Tibial nerve (tissue), 3 donors: Measurements from ENCODE around the gene CCL13.

Experiments
- CTCF ChIP-seq, 5 experiments: fragments of 200-600 bp in 3 of 5; fragments of 450-650 bp in 2 of 5; sonication (generic) in 3 of 5; IDR thresholded peaks; one replicate each; pipeline ENCODE4 v1.5.1; 2016 to 2019; ENCODE audit warnings: antibody characterized with exemption in 5 of 5, mild to moderate bottlenecking in 3 of 5, moderate library complexity in 2 of 5
- POLR2A ChIP-seq, 2 donors: fragments of 450-650 bp; IDR thresholded peaks; one replicate each; pipeline ENCODE4 v1.6.1; 2017; ENCODE audit warnings: antibody characterized with exemption in 2 of 2, mild to moderate bottlenecking in 2 of 2, moderate library complexity in 2 of 2

GRCh38 chr17:34337701-34338100 lies 18.6 kb upstream of the CCL13 start:
- TF ChIP-seq CTCF (IDR thresholded peaks at IDR 0.05) (no peak), POLR2A (IDR thresholded peaks at IDR 0.05) (no peak)
